ENCODE data around the gene SPATA12.

SPATA12 gene

DNA sequence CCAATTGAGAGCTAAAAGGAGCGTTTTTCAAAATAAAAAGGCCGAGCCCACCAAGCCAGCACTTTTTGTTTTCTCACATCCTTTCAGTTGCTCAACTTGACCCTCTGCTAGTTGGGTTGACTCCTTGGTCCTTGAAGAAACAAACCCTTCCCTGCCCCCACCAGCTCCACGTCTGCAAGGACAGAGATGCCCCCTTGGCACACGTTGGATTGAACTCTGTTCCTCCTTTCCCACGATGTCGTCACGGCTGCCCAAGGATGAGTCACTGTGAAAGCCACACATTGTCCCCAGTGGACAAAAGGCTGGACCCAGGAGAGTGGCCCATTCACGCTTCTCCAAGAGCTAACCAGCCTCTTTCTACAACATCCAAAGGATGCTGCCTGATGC, 43.0 kb upstream of the SPATA12 start:
- DNase-seq, result no peak
- H3K4me3 ChIP-seq (ENCODE audit: low read depth, low read length), result no peak overlapping the region

DNA sequence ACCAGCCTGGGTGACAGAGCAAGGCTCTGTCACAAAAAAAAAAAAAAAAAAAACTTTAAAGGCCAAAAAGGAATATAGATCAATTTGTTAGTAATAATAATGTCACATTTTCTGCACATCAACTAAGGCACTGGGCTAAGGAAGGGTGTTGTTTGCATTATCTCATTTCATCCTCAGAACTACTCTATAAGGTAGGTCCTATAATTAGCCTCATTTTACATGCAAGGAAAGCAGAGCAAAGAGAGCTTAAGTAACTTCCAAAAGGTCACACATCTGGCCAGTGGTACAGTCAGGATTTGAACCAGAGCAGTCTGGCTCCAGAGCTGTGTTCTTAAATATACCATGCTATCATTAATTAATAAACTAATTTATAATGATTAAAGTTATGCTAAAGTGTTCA, 42.2 kb upstream of the SPATA12 start:
- DNase-seq, result no peak
- Histone ChIP-seq H3K27me3 (ENCODE audit: insufficient read depth, low read depth, severe bottlenecking) (no peaks in the 10 kb centered on the region), H3K4me3 (ENCODE audit: low read depth, low read length) (no peak overlapping the region), H3K27ac (no peak overlapping the region), H3K36me3 (no peaks in the 10 kb centered on the region), H3K9me3 (ENCODE audit: severe bottlenecking) (peaks cover 2% of the 10 kb centered on the region)
- TF ChIP-seq CTCF (IDR thresholded peaks at IDR 0.05; ENCODE audit: low read depth, low read length), result no peak

More for the DNA sequence above, 43.0 kb upstream of the SPATA12 start:
- peaks cover 2% of the 10 kb centered on the region for H3K9me3 ChIP-seq (ENCODE audit: severe bottlenecking)
- no peak overlapping the region for H3K27ac ChIP-seq
- H3K36me3 ChIP-seq, result no peaks in the 10 kb centered on the region
- TF ChIP-seq CTCF (IDR thresholded peaks at IDR 0.05; ENCODE audit: low read depth, low read length), result no peak
- H3K27me3 ChIP-seq (ENCODE audit: insufficient read depth, low read depth, severe bottlenecking), result no peaks in the 10 kb centered on the region

DNA sequence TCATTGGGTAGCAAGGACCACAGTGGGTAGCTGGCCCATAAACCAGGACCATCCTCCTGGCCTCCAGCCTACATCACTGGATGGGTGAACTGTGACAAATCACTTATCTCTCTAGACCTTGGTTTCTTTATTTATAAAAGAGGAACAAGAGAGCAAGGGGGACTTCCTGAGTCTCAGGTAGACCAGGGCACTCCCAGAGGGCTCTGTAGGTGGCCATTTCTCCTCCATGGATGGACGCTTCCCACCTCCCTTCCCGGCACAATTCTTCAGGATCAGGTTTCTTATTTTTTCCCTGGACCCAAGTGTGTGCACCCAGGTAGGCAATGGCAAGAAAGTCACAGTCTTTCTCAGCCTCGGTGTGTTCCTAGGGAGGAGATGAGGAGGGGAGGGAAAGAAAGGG, 41.4 kb upstream of the SPATA12 start:
- Histone ChIP-seq H3K36me3 (no peaks in the 10 kb centered on the region), H3K9me3 (ENCODE audit: severe bottlenecking) (no peaks in the 10 kb centered on the region), H3K4me3 (ENCODE audit: low read depth, low read length) (no peak overlapping the region), H3K27me3 (ENCODE audit: insufficient read depth, low read depth, severe bottlenecking) (no peaks in the 10 kb centered on the region), H3K27ac (no peak overlapping the region)
- no peak for DNase-seq
- TF ChIP-seq CTCF (IDR thresholded peaks at IDR 0.05; ENCODE audit: low read depth, low read length), result no peak

- no peak for TF ChIP-seq CTCF (IDR thresholded peaks at IDR 0.05; ENCODE audit: low read depth, low read length)
- no peak overlapping the region for H3K4me3 ChIP-seq (ENCODE audit: low read depth, low read length)
These were observed 35.2 kb upstream of the SPATA12 start for GRCh38 chr3:57025237-57025636.

DNA sequence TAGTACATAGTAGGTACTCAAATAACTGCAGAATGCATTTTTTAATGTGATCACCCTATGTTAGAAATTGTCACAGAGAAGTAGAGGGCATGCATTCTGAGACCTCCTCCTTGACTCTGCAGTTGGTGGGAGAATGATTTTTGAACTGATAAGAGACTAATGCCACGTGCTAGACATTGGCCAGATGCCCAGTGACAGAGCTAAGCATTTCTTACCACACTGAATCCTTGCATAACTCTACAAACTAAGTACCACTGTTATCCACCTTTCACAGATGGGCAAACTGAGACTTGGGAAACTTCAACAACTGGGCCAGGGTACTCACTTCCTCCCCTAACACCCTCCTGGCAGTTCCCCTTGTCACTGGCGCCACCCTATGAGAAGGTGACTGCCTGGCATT, 33.5 kb upstream of the SPATA12 start:
- DNase-seq, result no peak
- Histone ChIP-seq H3K27me3 (ENCODE audit: insufficient read depth, low read depth, severe bottlenecking) (no peaks in the 10 kb centered on the region), H3K36me3 (no peaks in the 10 kb centered on the region), H3K4me3 (ENCODE audit: low read depth, low read length) (no peak overlapping the region), H3K9me3 (ENCODE audit: severe bottlenecking) (no peaks in the 10 kb centered on the region), H3K27ac (no peak overlapping the region)
- no peak for TF ChIP-seq CTCF (IDR thresholded peaks at IDR 0.05; ENCODE audit: low read depth, low read length)

More at GRCh38 chr3:57025237-57025636, 35.2 kb upstream of the SPATA12 start:
- no peak for DNase-seq
- Histone ChIP-seq H3K27me3 (ENCODE audit: insufficient read depth, low read depth, severe bottlenecking) (no peaks in the 10 kb centered on the region), H3K9me3 (ENCODE audit: severe bottlenecking) (no peaks in the 10 kb centered on the region), H3K36me3 (no peaks in the 10 kb centered on the region), H3K27ac (no peak overlapping the region)

- TF ChIP-seq CTCF (IDR thresholded peaks at IDR 0.05; ENCODE audit: low read depth, low read length), result no peak
- no peaks in the 10 kb centered on the region for H3K36me3 ChIP-seq
- H3K4me3 ChIP-seq (ENCODE audit: low read depth, low read length), result no peak overlapping the region
- no peaks in the 10 kb centered on the region for H3K27me3 ChIP-seq (ENCODE audit: insufficient read depth, low read depth, severe bottlenecking)
- DNase-seq, result no peak
- no peak overlapping the region for H3K27ac ChIP-seq
- H3K9me3 ChIP-seq (ENCODE audit: severe bottlenecking), result no peaks in the 10 kb centered on the region
These were observed 31.1 kb upstream of the SPATA12 start for GRCh38 chr3:57029383-57029782.

Measured in WERI-Rb-1 (cell line).